AG20443 (cell line): Measurements from ENCODE around the gene RMND5A.

ENCODE experiments used
- DNase-seq: peaks from one replicate; pipeline ENCODE4 v3.0.0; 2012; ENCODE audit warnings: low spot score, mixed read lengths

RMND5A gene

GRCh38 chr2:86765310-86765695 is 45.2 kb downstream of the RMND5A start:
- no peak for DNase-seq

DNA sequence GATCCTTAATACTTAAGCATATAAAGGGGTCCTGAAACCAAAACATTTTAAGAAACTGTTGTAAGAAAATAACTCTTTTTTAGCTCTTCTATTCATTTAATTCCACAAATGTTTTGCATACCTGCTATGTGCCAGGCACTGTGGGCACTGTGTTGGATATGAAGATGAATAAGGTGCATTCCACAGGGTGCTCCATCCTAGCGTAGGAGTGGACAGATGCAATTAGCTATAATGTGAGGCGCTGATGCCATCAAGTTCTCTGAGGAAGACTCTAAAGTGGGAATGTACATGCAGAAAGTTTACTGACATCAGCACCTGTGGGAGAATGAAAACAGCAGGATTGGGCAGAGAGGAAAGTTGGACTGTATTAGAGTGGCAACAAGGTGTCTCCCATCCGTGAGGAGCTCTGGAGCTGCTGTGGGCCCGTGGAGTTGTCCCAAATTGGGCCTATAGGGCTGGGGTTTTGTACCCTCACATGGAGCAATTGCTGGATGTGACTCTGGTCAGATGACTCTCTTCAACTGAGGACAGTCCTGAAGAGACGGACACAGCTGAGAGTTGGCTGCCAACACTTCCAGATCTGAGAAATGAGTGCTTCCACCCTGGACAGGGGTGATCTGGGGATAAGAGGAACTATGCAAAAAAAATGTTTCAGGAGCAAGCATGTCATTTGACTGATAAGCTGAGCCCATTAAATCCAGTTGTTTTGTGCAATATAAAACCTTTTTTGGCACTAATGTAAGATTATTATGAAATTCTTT is 48.3 kb downstream of the RMND5A start:
- no peak for DNase-seq

DNA sequence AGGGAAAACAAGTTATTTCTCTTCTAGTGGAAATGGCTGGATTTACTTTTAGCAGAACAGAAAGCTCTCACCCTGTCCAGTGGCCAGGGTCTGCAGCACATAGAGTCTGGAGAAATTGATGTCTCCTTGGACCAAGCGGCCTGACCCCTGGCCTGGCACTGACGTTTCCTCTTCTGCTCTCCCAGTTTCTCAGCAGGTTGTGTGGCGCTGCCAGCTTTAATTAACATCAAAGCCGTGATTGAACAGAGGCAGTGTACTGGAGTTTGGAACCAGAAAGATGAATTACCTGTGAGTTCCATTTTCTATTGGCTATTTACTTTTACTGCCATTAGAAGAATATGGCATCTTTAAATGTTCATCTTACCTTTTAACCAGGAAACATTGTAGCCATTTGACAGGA is 49.7 kb downstream of the RMND5A start:
- no peak for DNase-seq

GRCh38 chr2:86770816-86771301 is 50.8 kb downstream of the RMND5A start:
- DNase-seq, result no peak

GRCh38 chr2:86772611-86773010 is 52.5 kb downstream of the RMND5A start:
- no peak for DNase-seq

- no peak for DNase-seq
These were observed 54.8 kb downstream of the RMND5A start for GRCh38 chr2:86774862-86775261.

GRCh38 chr2:86775338-86775737 is 55.2 kb downstream of the RMND5A start:
- DNase-seq, result no peak

GRCh38 chr2:86776532-86776931 is 56.4 kb downstream of the RMND5A start:
- DNase-seq, result no peak

GRCh38 chr2:86778957-86779356 is 58.9 kb downstream of the RMND5A start:
- DNase-seq, result no peak

DNA sequence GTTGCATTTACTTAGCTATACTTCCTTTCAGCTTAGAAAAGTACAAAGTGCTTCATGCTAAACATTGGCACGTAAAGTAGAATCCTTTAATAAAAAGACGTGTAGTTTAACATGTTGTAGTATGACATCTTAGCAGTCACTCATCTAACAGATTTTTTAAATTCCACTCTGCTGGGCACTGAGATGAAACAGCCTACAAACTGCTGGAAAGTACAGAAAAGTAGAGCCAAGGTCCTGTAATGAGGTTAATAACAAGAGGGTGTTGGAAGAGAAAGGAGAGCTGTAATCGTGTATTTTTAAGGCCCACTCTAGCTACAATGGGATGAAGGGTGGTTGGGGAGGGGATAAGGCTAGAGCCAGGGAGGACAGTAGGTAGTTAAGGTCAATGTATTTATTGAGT is 59.9 kb downstream of the RMND5A start:
- DNase-seq, result no peak

DNA sequence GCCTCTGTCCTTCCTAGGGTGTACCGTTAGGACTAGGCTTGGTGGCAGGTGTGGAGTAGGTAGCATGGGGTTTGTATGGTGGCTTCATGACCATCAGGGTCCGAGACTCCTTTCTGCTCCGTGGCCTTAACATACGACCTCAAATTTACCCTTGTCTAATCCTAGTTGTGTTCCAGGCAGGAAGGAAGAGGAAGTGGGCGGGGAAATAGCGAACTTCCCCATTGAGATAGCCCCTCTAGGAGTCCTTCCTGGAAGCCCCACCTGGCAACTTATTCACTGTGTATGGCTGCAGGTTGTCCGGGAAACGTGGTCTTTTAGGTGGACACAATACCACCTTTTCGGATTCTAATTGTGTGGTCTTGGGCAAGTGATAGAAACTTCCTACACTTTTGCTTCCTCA is 61.3 kb downstream of the RMND5A start:
- no peak for DNase-seq

DNA sequence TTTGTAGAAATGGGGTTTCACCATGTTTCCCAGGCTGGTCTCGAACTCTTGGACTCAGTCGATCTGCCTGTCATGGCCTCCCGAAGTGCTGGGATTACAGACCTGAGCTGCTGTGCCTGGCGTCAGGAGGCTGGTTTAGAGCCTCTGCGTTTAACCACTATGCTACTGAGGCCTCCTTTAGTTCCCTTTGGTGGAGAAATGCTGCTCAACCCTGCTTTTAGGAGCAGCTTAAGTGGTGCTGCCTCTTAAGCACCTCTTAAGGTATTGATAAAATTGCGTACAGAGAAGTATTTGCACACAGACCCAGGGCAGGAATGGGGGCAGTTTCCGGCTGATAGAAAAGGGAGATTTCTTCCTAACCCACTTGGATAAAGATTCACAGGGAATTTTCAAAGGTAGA is 62.7 kb downstream of the RMND5A start:
- DNase-seq, result no peak

DNA sequence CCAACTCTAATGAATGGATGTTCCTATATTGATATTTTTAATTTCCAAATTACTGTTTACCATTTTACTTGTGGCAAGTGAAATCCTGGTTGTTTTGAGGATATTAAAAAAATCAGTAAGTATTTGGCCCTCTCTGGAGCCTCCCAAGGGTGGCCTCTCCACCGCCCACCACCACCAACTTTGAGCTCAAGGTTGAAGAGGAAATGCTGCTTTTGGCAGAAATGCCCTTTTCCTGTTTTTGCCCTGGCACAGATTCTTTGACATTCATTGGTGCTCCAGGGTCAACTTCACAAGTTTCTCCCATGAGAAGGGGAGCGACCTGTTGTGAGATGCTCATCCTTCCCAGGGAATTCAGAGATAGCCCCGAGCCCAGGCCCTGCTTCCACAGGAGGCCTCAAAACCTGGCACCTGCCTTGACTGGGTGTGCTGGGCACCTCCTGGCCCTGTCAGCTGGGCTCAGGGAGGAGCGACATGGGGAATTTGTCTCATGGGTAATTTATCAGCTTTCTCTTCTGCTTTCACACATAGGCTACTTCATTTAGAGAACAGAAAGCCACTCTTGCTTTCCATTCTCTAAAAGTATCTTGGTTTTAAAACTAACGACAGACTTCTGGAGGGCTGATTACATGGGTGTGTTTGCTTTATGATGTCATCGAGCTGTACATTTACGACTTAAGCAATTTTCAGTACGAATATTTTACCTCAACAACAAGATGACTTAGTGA is 63.7 kb downstream of the RMND5A start:
- no peak for DNase-seq

GRCh38 chr2:86785456-86785855 is 65.4 kb downstream of the RMND5A start:
- no peak for DNase-seq

DNA sequence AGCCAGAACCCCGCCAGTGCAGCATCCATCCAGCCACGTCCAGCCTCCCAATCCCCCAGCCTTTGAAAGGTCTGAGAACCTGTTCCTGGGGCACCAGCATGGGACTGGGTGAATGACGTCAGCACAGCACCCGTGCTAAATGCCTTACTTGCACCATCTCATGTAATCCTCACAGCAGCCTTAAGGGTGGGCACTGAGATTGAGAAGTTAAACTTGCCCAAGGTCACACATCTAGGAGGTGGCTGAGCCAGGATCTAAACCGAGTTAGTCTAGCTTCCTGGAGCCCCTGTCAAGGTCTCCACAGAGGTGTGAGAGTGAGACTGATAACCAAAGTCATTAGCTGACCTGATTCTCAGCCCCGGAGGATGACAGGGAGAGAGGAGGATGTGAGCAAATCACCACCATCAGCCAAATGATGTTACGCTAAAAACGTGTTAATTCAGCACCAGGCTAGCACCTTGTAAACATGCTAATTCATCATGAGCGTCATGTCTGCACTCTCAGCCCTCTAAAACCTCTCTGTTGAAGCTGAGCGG is 66.0 kb downstream of the RMND5A start:
- no peak for DNase-seq

DNA sequence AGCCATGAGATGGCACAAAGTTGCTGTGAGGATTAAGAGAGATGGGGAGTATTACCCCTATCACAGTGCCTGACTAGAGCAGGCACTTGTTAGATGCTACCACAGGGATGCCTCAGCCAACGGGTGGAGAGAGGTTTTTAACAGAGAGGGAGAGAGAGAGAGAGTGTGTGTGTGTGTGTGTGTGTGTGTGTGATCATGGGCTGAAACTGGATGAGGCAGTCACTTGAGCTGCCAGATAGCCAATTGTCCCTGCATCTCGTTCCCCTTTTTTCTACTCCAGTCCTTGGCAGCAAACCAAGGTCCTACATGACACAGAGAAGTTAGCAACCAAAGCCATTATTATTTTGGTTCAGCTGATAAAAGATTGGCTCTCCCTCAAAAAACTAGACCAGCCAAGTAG is 67.6 kb downstream of the RMND5A start:
- no peak for DNase-seq

DNA sequence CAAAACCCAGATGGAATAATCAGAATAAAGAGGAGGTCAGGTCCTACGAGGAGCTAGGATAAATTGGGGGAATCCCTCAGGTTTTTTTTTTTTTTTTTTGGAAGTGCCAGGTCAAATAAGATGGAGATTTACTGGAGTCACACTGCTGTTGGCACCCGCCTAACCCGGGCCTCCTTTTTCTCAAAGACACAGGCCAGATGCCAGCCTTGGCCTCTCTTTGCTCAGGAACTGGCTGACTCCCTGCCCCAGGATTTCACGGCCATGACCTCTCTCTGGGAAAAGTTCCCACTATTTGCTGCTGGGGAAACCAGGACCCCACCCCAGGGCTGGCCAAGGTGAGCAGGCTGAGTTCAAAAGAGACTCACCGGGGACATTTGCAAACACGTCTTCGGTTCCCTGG is 68.1 kb downstream of the RMND5A start:
- no peak for DNase-seq

GRCh38 chr2:86788881-86789686 is 69.0 kb downstream of the RMND5A start:
- peak; percentile 45 for DNase-seq

- DNase-seq, result no peak
These were observed 69.6 kb downstream of the RMND5A start for GRCh38 chr2:86789687-86790133.

GRCh38 chr2:86790134-86790675 is 70.1 kb downstream of the RMND5A start:
- no peak for DNase-seq

DNA sequence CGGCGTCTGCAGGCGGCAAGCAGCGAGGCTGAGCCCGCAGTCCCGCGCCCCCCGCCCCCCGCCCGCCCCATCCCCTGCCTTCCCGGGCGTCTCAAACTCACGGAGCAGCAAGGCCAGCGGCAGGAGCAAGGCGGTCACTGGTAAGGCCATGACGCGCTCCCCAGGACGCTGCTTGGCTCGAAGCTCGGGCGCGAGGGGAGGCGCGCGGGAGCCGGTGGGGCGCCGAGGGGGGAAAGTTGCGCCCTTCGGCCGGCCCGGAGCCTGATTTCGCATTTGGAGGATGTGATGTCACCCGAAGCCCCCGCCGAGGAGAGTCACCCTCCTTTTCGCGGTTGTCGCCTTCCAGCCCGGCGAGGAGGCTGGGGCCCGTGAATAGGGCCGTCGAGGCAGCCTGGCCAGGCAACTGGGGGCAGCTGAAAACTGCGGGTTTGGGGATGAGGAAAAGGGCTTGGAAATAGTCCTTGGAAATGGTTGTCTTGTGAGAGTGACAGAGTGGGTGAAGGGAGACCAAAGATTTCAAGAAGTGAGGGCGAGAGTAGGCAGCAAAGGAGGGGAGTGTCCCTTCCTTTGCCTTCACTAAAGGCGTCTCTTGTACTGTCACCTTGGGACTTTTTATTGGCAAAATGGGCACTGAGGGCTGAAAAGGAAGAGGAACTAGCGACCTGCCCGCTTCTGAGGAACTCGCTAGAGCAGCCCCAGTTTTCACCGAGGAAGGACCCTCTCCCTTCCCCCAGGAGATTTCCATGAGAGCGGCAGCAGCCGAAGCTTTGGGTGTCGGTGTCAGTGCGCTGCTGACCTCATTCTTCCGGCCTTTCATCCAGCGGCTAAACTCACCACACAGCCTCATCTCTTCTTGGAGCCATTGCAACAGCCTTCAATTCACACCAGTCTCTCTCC is 70.8 kb downstream of the RMND5A start, which contains the start of gene CD8A:
Gene CD8A (minus strand): TSS at position 238 of the 897 bp plus-strand sequence. CDS start 88 bp downstream, at position 150.
- DNase-seq, result peak; percentile 66
